B cell (primary cell): ENCODE results near the gene APLF. TPM values are rescaled to one million over a fixed set of nuclear protein-coding genes. Genes with fewer than 3 reads are reported as not detected.

ENCODE experiments used
- ATAC-seq: fragments of 200-7000 bp; cut with Tn5 transposase; one replicate; pipeline ENCODE4 v1.10.0; 2021; ENCODE audit warnings: low read depth, mild to moderate bottlenecking, moderate number of reproducible peaks, moderate library complexity
- CTCF ChIA-PET: fragments of 350-600 bp; sonication (Branson Sonifier 250); formaldehyde crosslinking; loops from one replicate; lab custom pipeline; 2021; ENCODE audit warnings: antibody characterized with exemption, inconsistent platforms; lab: Charles Lee
- POLR2A ChIA-PET: fragments of 350-600 bp; sonication (Branson Sonifier 250); formaldehyde crosslinking; loops from one replicate; lab custom pipeline; 2021; ENCODE audit warnings: antibody characterized with exemption; lab: Charles Lee
- DNase-seq: peaks from one replicate; pipeline ENCODE4 v3.0.0; 2013
- H2AFZ ChIP-seq: 2 replicates; pipeline ENCODE4 v1.6.1; 2012; ENCODE audit warnings: mild to moderate bottlenecking, low read depth, low read length; ENCODE audit not compliant: insufficient read depth, poor library complexity, severe bottlenecking
- H3K27ac ChIP-seq, 2 donors: 1 replicate in 1 of 2; 2 replicates in 1 of 2; pipeline ENCODE4 v1.5.1; 2012 to 2013; ENCODE audit warnings: low read length in 2 of 2, mild to moderate bottlenecking in 2 of 2, moderate library complexity in 1 of 2
- H3K27me3 ChIP-seq, 4 experiments: fragments of 200-600 bp in 1 of 4; sonication (generic) in 1 of 4; replicated peaks in 1 of 4; 1 replicate in 2 of 4; 2 replicates in 2 of 4; pipeline versions ENCODE4 v1.6.1 to v1.7.0; 2013 to 2016; ENCODE audit warnings: low read length in 3 of 4, mild to moderate bottlenecking in 2 of 4, mixed read lengths in 1 of 4, moderate library complexity in 1 of 4; ENCODE audit not compliant: insufficient read depth in 4 of 4, control insufficient read depth in 3 of 4; ENCODE audit errors: control extremely low read depth in 1 of 4
- H3K36me3 ChIP-seq, 2 experiments: replicated peaks in 1 of 2; 1 replicate in 1 of 2; 2 replicates in 1 of 2; pipeline versions ENCODE4 v1.6.1 to v1.7.1; 2013; ENCODE audit warnings: low read length in 1 of 2; ENCODE audit not compliant: insufficient read depth in 2 of 2, control insufficient read depth in 1 of 2; ENCODE audit errors: control extremely low read depth in 1 of 2, extremely low read depth in 1 of 2
- H3K4me1 ChIP-seq, 2 donors: fragments of 200-600 bp in 1 of 2; sonication (generic) in 1 of 2; 1 replicate in 1 of 2; 2 replicates in 1 of 2; pipeline versions ENCODE4 v1.5.1 to v1.6.1; 2013 to 2017; ENCODE audit warnings: low read length in 2 of 2; ENCODE audit not compliant: control insufficient read depth in 2 of 2, insufficient read depth in 2 of 2
- H3K4me2 ChIP-seq: replicated peaks from 2 replicates; pipeline ENCODE3; 2012; ENCODE audit warnings: mild to moderate bottlenecking, low read depth, low read length; ENCODE audit not compliant: poor library complexity, severe bottlenecking
- H3K4me3 ChIP-seq, 5 experiments: fragments of 200-600 bp in 1 of 5; sonication (generic) in 1 of 5; 1 replicate in 3 of 5; 2 replicates in 2 of 5; pipeline versions ENCODE4 v1.5.1 to v1.7.0; 2011 to 2016; ENCODE audit warnings: low read length in 4 of 5, mild to moderate bottlenecking in 4 of 5, low read depth in 2 of 5, control low read depth in 1 of 5, moderate library complexity in 1 of 5; ENCODE audit not compliant: insufficient read depth in 1 of 5; ENCODE audit errors: control extremely low read depth in 1 of 5, extremely low read depth in 1 of 5
- H3K79me2 ChIP-seq: fragments of 200-600 bp; sonication (generic); one replicate; pipeline ENCODE4 v1.6.0; 2016; ENCODE audit warnings: low read length; ENCODE audit not compliant: control insufficient read depth, insufficient read depth
- H3K9ac ChIP-seq: fragments of 200-600 bp; sonication (generic); 2 replicates; pipeline ENCODE4 v1.6.1; 2017; ENCODE audit warnings: mild to moderate bottlenecking, low read length, moderate library complexity
- H3K9me3 ChIP-seq, 3 donors: one replicate each; pipeline versions ENCODE4 v1.6.1 to v1.7.1; 2013; ENCODE audit warnings: low read length in 2 of 3; ENCODE audit not compliant: control insufficient read depth in 2 of 3, insufficient read depth in 1 of 3; ENCODE audit errors: control extremely low read depth in 1 of 3
- H4K20me1 ChIP-seq: 2 replicates; pipeline ENCODE4 v1.6.0; 2012; ENCODE audit warnings: mild to moderate bottlenecking, low read length; ENCODE audit not compliant: insufficient read depth, control insufficient read depth, poor library complexity, severe bottlenecking
- H3K27ac Mint-ChIP-seq: one replicate; pipeline ENCODE4 v1.8.0; 2021; ENCODE audit warnings: mixed read lengths
- H3K27me3 Mint-ChIP-seq: one replicate; pipeline ENCODE4 v1.8.0; 2021; ENCODE audit warnings: mixed read lengths
- H3K4me1 Mint-ChIP-seq: one replicate; pipeline ENCODE4 v1.8.0; 2021; ENCODE audit warnings: mixed read lengths
- H3K4me3 Mint-ChIP-seq: one replicate; pipeline ENCODE4 v1.8.0; 2021; ENCODE audit warnings: mixed read lengths
- H3K9me3 Mint-ChIP-seq: one replicate; pipeline ENCODE4 v1.8.0; 2022; ENCODE audit warnings: mixed read lengths; ENCODE audit not compliant: insufficient read depth
- EZH2 ChIP-seq: IDR thresholded peaks from 2 replicates; pipeline ENCODE4 v1.6.1; 2012; ENCODE audit warnings: borderline replicate concordance, low read depth, mild to moderate bottlenecking, moderate library complexity, low read length; ENCODE audit not compliant: insufficient read depth, poor library complexity, severe bottlenecking
- WGBS: methylation state at CpG from one replicate; pipeline ENCODE4 v1.1.5; 2013; ENCODE audit warnings: missing lambda C conversion rate; ENCODE audit not compliant: insufficient coverage; 5-methylcytosine and 5-hydroxymethylcytosine counted together
- intact Hi-C: fragments of 100-400 bp; cut with micrococcal nuclease; formaldehyde crosslinking; loops from one replicate; pipeline ENCODE4 v1.10.0; 2022
- polyA plus RNA-seq: library from polyadenylated mRNA; depleted of rRNA; stranded (reverse); fragments of >200 nt; gene quantifications from 2 replicates; pipeline ENCODE4 v1.2.3, GENCODE V29; 2012
- total RNA-seq, 2 donors: library from RNA; stranded (reverse); fragments of 120-200 nt in 1 of 2; gene quantifications; 1 replicate in 1 of 2; 2 replicates in 1 of 2; pipeline versions ENCODE4 v1.2.3 to v1.2.4, GENCODE V29; 2013 to 2022
- TF ChIP-seq, protein P1 (sequence below): fragments of 200-600 bp; IDR thresholded peaks from one replicate; pipeline ENCODE4 v1.8.0; 2022; ENCODE audit warnings: antibody characterized with exemption, mild to moderate bottlenecking

APLF gene
- total and polyA plus RNA-seq, 2 donors (not counting 1 experiment from before 2014, with no cell fraction given), result 1.3 to 6.3 TPM

DNA sequence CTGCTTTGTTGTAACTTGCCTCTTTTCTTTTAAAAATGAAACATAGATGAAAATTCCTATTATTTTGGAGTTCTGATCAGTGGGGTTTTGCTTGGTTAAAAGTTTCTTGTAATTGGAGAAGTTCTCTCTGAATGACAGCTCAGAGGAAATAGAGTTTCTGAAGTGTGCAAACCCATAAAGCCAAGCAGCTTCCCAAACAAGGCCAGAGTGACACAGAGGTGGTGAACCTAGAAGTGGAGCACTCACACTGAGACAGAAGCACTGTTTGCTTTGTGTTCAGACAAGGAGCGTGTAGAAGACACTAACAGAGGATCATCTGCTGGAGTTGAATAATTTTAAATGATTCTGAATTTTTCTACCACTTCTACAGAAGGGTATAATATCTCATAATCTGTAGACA is 49.5 kb upstream of the APLF start:
- no peaks in the 10 kb centered on the region for H4K20me1 ChIP-seq
- Mint-ChIP-seq H3K27me3 (no peaks in the 10 kb centered on the region), H3K4me1 (peaks cover 87% of the 10 kb centered on the region), H3K27ac (peak overlapping the region; percentile 79), H3K9me3 (no peaks in the 10 kb centered on the region), H3K4me3 (peak overlapping the region; percentile 66)
- no peaks in the 10 kb centered on the region for H3K27me3 ChIP-seq
- TF ChIP-seq, protein P1, sequence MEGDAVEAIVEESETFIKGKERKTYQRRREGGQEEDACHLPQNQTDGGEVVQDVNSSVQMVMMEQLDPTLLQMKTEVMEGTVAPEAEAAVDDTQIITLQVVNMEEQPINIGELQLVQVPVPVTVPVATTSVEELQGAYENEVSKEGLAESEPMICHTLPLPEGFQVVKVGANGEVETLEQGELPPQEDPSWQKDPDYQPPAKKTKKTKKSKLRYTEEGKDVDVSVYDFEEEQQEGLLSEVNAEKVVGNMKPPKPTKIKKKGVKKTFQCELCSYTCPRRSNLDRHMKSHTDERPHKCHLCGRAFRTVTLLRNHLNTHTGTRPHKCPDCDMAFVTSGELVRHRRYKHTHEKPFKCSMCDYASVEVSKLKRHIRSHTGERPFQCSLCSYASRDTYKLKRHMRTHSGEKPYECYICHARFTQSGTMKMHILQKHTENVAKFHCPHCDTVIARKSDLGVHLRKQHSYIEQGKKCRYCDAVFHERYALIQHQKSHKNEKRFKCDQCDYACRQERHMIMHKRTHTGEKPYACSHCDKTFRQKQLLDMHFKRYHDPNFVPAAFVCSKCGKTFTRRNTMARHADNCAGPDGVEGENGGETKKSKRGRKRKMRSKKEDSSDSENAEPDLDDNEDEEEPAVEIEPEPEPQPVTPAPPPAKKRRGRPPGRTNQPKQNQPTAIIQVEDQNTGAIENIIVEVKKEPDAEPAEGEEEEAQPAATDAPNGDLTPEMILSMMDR, result no peak
- no peak for TF ChIP-seq EZH2
- H3K4me2 ChIP-seq, result peak overlapping the region; percentile 65
- peak overlapping the region in 1 of 5 experiments; percentile 4 for H3K4me3 ChIP-seq
- WGBS, result no CpG with 5 or more reads among the region's 1 CpG
- no peak overlapping the region for H2AFZ ChIP-seq
- H3K27ac ChIP-seq, result peak overlapping the region in 1 of 2 donors; percentile 42
- intact Hi-C loops, result no loop called here
- H3K9me3 ChIP-seq, result no peaks in the 10 kb centered on the region
- no peaks in the 10 kb centered on the region for H3K36me3 ChIP-seq
- peak; percentile 67 for ATAC-seq
- peak; percentile 34 for DNase-seq
- peak overlapping the region; percentile 30 for H3K9ac ChIP-seq
- peaks cover 76 to 77% of the 10 kb centered on the region in 2 donors for H3K4me1 ChIP-seq
- POLR2A ChIA-PET, result interaction anchor here (1.4 kb wide), 1 partner anchor 15 kb away, joined by 4 read pairs; no protein-coding TSS in a partner anchor
- CTCF ChIA-PET, result interaction anchor here (0.7 to 5.3 kb wide), 5 partner anchors 10 to 296 kb away, joined by 3 to 30 read pairs (median 4); no protein-coding TSS in a partner anchor
- H3K79me2 ChIP-seq, result no peaks in the 10 kb centered on the region

DNA sequence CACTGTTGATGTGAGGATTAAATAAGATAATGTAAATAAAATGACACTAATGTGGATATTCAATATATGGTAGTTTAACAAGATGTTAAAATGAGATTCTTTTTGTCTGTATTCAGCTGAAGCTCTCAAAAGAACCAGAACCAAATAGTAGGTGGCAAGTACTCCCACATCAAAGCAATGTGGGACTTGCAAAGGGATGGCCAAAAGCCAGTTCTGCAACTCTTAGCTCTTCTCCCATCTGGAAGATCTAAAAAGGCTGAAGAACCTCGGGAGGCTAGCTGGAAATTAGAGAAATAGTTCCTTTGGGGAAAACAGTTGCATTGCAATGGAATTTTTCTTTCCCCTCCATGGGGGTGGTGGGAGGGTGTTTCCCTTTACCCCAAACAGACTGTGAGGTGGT is 49.0 kb upstream of the APLF start:
- intact Hi-C loops, result no loop called here
- H3K4me2 ChIP-seq, result peak overlapping the region; percentile 65
- Mint-ChIP-seq H3K4me3 (peak overlapping the region; percentile 66), H3K27me3 (no peaks in the 10 kb centered on the region), H3K9me3 (no peaks in the 10 kb centered on the region), H3K27ac (peak overlapping the region; percentile 79), H3K4me1 (peaks cover 83% of the 10 kb centered on the region)
- peak overlapping the region; percentile 30 for H3K9ac ChIP-seq
- no peak for ATAC-seq
- no peaks in the 10 kb centered on the region for H3K9me3 ChIP-seq
- H2AFZ ChIP-seq, result peak overlapping the region; percentile 2
- no peak for TF ChIP-seq EZH2
- TF ChIP-seq, protein P1, result no peak
- no peaks in the 10 kb centered on the region for H3K36me3 ChIP-seq
- no peaks in the 10 kb centered on the region for H3K79me2 ChIP-seq
- H4K20me1 ChIP-seq, result no peaks in the 10 kb centered on the region
- CTCF ChIA-PET, result interaction anchor here (0.7 to 5.3 kb wide), 4 partner anchors 14 to 296 kb away, joined by 3 to 30 read pairs (median 5); no protein-coding TSS in a partner anchor
- peak overlapping the region; percentile 7 to 42 for H3K27ac ChIP-seq
- H3K4me1 ChIP-seq, result peaks cover 76 to 77% of the 10 kb centered on the region in 2 donors
- no CpG with 5 or more reads among the region's 1 CpG for WGBS
- POLR2A ChIA-PET, result no interaction called here
- no peak for DNase-seq
- no peak overlapping the region for H3K4me3 ChIP-seq
- no peaks in the 10 kb centered on the region for H3K27me3 ChIP-seq
